MM.1S (cell line): Measurements from ENCODE around the gene AMZ1.

Experiments
- CTCF ChIP-seq: fragments of 300-600 bp; sonication (generic); IDR thresholded peaks from 2 replicates; pipeline ENCODE4 v1.5.1; 2016; ENCODE audit warnings: antibody characterized with exemption, low read length, mixed read lengths
- EZH2 ChIP-seq: fragments of 300-600 bp; sonication (generic); optimal IDR thresholded peaks from 2 replicates; pipeline ENCODE3; 2017; ENCODE audit warnings: low read depth, mild to moderate bottlenecking, antibody characterized with exemption, low read length, mixed read lengths
- EZH2phosphoT487 ChIP-seq: fragments of 300-600 bp; sonication (generic); IDR thresholded peaks from 2 replicates; pipeline ENCODE4 v1.6.1; 2018; ENCODE audit warnings: antibody characterized with exemption, low read length

DNA sequence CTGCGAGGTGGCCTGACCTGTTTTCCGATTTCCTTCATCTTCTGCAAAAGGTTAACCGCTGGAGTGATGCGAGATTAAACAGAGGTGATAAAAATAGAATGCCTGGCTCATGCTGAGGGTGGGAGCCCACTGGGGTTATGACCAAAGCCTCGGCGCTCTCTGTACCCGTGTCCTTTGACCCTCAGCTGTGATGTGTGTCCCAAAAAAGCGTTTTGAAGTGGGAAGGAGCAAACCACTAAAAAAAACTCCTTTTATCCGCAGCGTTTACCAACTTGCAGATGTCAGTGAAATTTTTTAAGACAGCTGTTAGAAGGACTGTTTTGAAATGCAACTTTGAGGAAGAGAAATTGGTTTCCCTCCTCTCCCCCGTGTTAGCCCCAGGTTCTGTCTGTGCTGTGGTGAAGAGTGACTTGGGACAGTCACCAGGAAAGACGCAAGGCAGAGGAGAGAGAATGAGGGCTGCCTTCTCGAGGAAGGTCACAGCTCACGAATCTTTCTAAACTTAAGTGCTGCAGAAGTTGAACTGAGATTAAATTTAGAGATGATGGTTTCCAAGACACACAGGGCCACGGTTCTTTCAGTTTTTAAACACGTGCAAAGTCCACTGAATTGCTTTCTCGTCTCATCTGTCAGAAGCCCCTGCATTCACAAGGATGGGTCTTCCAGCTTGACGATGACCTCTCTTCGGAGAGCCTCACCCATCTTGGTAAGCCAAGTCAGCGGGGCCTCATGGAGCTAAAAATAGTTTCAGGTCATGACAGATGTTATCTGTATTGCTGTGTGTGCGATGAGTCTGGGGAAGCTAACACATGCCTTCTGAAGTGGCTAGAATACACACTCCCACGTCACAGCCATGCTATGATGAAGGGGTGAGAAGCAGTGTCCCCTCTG is 27.6 kb downstream of the AMZ1 start:
- TF ChIP-seq CTCF (no peak), EZH2 (no peak), EZH2phosphoT487 (no peak)
